GM12864 (cell line): ENCODE results near the gene CCDC69.

Source experiments
- DNase-seq: peaks from one replicate; pipeline ENCODE4 v3.0.0-alpha.2; 2011; ENCODE audit warnings: low read depth
- H3K4me3 ChIP-seq: 2 replicates; pipeline ENCODE4 v1.5.1; 2011; ENCODE audit warnings: mild to moderate bottlenecking, low read depth, low read length, control low read depth
- CTCF ChIP-seq: IDR thresholded peaks from 2 replicates; pipeline ENCODE4 v1.5.1; 2011; ENCODE audit warnings: low read depth, mild to moderate bottlenecking, moderate library complexity, low read length, control low read depth, inconsistent platforms; ENCODE audit errors: missing control alignments

The CCDC69 gene

GRCh38 chr5:151216781-151217180 lies 7.1 kb downstream of the CCDC69 start:
- H3K4me3 ChIP-seq = no peak overlapping the region; the same call in 1 of the 2 replicates
- DNase-seq = no peak
- no peak for TF ChIP-seq CTCF

GRCh38 chr5:151215546-151215880 lies 8.4 kb downstream of the CCDC69 start:
- peak overlapping the region; percentile 46 for H3K4me3 ChIP-seq
- DNase-seq = no peak
- no peak for TF ChIP-seq CTCF

- peak overlapping the region; percentile 46 for H3K4me3 ChIP-seq
- TF ChIP-seq CTCF = no peak
- DNase-seq = peak; percentile 95
These were observed 9.0 kb downstream of the CCDC69 start for GRCh38 chr5:151214614-151215545.

- DNase-seq = peak; percentile 92
- H3K4me3 ChIP-seq = peak overlapping the region; percentile 66
- no peak for TF ChIP-seq CTCF
These were observed 9.9 kb downstream of the CCDC69 start for GRCh38 chr5:151213803-151214613.

GRCh38 chr5:151212406-151212798 lies 11.5 kb downstream of the CCDC69 start:
- no peak for TF ChIP-seq CTCF
- H3K4me3 ChIP-seq = peak overlapping the region; percentile 66
- DNase-seq = no peak

GRCh38 chr5:151208481-151208914 lies 15.4 kb downstream of the CCDC69 start:
- H3K4me3 ChIP-seq = no peak overlapping the region
- DNase-seq = no peak
- TF ChIP-seq CTCF = no peak
